CD4-positive, alpha-beta T cell treated with Interleukin-21 for 1 hour (primary cell): Measurements from ENCODE around the gene HGFAC.

Experiments
- DNase-seq: peaks from one replicate; pipeline ENCODE4 v3.0.0-alpha.2; 2020

HGFAC gene

DNA sequence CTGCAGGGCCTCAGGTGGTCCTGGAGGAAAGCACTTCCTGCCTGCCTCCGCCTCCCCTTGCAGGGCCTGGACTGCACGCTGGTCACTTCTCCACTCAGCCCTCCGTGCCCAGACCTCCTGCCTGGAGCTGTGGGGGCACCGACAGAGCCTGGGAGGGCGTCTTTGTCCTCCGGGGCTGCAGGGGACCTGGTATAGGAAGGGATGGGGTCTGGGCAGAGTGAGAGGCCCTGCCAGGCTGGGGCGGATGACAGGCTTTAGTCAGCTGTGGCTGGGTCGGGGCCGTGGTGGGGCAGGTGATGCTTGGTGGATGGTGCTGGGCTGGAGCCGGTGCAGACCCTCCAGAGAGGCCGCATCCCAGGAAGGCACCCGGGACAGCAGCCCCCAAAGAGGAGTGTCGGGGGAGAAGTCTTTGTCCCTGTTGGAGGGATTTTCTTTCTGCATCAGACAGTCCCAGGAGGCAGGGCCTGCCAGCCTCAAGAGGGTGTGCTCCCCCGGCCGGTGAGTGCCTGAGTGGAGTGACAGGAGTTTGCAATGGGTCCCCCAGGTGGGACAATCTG lies 22.7 kb downstream of the HGFAC start:
- no peak for DNase-seq

DNA sequence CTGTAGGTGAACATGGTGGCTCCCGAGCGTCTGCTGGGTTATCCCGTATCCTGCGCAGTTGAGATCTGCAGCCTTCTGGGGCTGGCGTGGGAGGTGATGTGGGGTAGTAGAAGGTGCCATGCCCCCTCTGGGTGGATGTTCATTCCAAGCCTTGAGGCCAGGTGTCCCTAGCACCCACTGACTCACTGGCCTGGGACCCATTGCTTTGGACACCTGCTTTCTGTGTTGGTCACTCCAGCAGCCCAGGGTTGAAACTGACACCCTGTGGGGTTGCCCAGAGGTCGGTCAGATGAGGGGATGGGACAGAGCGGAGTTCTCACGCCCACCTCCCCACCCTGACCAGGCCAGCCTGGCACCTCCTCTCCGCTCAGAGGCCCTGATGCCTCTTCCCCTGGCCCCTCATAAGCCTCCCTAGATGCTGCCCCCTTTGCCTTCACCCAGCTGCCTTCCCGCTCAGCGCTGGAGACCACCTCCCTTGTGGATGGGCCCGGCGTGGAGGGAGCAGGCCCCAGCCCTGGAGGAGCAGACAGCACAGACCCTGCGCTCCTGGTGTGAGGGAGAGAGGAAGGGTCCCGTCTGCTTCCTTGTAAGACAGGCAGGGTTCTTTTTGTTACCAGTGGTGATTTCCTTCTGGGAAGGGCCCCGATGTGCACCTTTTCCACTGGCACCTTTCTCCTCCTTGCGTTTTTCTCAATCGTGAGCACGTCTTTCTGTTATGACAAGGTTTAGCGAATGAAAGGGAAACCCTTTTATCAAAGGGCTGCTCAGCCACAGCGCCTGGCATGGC lies 23.3 kb downstream of the HGFAC start:
- no peak for DNase-seq

DNA sequence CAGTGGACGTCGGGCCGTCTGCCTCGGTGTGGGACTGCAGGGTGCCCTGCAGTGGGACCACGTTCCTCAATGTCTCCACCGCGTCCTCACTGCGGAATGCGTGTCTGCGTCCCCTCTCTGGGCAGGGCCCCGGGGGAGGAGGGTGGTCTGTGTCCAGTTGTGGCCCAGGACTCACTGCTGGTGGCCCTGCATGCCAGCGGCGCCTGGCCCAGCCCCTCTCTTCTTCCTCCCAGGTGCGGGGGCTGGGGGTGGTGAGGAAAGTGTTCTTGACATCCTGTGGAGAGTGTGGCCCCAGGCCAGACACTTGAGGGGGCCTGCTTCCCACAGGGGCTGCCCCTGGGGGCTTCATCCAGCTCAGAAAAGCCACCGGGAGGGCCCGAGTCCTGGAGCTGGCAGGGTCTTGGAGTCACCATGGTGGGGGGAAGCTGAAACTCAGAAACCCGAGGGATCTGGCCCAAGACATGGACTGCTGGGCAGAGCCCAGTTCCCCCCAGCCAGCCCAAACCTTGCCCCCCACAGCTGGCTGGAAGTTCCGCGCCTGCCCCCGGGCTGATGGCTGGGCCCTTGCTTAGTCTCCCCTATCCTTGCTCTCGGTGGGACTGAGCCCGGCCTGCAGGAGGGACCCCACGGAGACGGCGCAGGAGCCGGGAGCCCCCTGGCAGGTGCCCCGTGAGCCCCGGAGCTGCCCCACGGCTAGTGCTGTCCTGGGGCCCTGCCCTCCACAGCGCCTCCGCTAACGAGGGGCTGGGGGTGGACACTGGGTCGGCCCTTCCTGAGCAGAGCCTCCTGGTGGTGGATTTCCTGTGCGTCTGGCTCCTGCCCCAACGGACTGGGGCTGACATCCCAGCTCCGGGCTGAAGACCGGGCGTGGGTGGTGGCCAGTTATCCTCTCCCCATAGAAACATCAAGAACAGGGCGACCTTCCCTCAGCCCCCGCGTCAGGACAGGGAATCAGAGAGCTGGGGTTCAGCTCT lies 24.2 kb downstream of the HGFAC start:
- no peak for DNase-seq

DNA sequence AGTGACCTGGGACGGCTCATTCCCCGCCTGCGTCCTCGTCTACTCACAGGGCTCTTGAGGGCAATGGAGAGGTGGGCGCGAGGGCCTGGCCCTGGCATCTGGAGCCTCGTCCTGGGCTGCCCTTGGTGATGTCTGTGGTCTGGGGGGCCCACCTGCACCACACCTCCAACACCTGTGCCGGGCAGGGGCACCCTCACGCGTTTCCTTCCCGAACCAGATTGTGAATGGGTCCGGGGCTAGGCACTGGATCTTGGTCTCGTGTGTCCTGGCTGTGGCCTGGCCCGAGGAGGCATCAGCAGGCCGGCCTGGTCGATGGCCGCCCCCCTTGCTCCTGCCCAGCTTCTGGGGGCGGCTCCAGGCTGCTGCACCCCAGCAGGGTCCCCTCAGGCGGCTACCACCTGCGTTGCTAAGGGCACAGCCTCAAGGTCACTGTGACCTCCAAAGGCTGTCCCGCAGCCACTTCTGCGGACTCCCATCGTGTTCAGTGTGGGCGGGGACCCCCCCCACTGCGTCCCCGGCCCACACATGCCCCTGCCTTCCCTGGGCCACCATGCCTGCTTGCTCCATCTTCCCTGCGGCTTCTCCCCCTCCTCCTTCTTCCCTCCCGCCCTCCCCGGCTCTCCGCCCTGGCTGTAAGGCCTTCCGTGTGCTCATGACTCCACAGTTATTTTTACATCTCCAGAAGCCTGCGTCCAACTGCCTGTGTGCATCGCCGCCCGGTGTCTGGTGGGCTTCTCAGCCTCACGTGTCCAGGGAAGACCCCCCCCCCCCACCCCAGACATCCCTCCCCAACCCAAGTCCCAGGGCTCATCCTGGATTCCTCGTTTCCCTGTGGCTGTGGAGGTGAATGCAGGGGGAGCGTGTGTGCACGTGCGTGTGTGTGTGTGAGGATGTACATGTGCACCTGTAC lies 25.2 kb downstream of the HGFAC start:
- no peak for DNase-seq

DNA sequence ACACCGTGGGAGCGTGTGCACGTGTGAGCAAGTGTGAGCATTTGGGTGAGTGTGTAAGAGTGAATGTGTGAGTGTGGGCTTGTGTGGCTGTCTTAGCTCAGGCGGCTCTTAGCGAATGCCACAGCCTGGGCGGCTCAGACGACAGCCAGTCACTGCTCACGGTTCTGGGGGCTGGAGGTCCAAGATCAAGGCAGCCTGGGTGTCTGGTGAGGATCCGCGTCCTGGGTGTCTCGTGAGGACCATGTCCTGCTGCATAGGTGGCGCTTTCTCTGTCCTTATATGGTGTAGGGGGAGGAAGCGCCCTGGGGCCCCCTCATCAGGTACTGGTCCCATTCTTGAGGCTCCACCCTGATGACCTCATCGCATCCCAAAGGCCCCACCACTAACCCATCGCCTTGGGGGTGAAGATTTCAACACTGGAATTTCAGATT lies 25.8 kb downstream of the HGFAC start:
- DNase-seq = no peak

DNA sequence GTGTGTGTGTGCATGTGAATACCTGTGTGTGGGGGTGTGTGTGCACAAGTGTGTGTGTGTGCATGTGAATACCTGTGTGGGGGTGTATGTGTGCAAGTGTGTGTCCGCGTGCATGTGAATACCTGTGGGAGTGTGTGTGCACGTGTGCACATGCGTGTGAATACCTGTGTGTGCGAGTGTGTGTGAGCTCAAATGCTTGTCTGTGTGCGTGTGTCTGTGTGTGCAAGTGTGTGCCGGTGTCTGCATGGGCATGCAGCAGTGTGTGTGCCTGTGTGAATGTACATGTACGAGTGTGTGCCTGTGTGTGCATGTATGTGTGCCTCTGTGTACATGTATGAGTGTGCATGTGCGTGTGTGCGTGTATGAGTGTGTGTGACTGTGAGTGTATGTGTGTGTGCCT lies 26.4 kb downstream of the HGFAC start:
- no peak for DNase-seq

DNA sequence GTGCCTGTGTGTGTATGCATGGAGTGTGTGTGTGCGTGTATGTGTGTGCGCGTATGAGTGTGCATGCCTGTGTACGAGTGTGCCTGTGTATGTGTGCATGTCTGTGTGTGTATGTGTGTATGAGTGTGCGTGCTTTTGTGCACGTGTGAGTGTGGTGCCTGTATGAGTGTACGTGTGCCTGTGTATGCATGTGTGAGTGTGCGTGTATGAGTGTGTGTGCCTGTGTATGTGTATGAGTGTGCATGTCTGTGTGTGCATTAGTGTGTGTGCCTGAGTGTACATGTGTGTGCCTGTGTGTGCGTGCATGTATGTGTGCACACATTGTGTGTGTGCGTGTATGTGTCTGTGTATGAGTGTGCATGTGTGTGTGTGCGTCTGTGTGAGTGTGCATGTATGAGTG lies 27.0 kb downstream of the HGFAC start:
- DNase-seq = no peak

DNA sequence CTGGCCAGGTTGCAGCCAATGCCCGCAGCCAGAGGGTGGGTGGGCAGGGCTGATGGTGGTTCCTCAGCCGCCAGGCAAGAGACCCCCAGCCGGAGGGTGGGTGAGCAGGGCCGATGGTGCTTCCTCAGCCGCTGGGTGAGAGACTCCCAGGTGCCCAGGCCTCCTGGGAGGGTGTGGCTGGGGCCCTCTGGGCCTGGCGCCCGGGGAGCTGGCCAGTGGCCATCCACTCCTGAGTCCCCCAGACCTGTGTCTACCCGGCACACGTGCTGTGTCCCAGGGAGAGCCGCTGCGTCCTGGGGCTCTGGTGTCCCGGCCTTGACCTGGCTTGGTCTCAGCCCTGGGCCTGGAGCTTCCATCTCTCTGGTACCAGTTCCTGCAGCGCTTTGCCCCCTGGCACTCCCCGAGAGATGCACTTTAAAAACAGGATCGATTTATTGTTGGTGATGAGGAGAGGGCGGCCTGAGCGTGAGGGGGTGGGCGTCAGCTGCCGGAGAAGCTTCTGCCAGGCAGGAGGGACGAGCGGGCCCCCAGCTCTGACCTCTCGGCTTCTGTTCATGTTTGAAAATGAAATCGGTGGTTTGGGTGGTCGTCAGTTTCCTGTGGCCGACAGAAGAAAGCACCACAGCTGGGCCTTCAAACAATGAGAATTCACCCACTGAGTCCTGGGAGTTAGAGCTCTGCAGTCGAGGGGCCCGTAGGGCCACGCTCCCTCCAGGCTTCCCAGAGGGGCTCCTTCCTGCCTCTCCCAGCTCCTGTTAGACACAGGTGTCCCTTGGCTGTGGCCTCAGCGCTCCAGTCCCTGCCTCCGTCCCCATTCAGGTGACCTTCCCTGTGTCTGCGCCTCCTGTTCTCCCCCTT lies 27.8 kb downstream of the HGFAC start:
- no peak for DNase-seq

DNA sequence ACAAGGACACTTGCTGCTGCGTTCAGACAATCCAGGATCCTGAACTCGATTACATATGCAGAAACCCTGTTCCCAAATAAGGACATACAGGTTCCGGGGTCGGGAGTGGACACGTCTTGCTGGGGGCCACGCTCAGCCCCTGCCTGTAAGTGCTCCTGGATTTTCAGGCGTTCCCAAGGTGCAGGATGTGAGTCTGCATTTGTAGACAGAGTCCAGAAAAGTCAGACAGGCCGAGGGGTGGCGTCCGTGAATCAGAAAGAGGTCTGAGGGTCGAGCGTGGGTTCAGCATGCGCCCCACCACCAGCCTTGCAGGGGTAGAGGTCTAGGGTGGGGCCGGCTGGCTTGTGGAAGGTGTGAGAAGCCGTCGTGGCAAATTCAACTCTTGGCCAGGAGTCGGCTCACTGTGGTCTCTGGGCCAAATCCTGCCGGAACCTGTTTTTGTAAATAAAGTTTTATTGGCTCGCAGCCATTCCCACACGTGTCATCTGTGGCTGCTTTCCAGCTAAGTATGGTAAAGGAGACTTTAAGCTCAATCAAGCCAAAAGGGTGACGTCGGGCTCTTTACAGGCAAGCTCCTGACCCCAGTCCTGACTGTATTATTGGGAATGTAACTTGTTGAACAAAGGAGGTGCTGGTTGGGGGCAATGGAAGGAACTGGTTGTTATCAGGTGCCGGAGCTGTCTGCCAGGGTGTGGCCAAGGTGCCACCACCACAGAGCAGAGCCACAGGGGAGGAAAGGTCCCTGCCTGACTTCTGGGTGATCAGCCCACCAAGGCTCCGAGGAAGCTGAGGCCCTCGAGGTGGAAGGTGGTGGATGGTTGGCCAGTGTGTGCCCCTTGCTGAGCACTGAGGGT lies 28.7 kb downstream of the HGFAC start:
- DNase-seq = no peak

DNA sequence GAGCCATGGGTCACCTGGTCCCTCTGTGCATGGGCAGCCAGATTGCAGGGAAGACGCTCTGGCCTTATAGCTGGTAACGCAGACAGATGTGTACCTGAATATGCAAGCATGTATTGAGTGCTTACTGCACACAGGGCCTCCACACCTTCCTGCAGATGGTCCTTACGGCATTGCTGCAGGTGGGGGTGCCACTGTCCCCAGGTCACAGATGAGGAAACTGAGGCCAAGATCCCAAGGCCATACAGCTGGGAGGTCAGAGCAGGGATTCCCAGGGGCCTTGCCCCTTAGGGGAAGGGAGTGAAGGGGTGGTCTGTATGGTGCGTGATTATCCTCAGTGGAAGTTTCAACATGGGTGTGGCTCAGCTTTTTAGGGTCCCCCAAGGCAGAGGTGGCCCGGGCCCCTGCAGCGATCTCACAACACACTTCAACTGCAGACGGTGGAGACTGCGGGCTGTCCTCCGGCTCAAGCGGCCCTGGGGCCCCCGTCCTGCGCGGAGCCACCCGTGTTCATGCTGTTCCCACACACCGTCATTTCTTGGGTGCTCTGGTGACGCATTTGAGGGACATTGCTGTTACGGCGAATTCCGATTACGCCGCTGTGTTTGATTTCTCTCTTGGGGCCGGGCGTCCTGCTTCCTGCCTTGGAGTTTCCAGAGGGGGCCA lies 29.5 kb downstream of the HGFAC start:
- DNase-seq = no peak

DNA sequence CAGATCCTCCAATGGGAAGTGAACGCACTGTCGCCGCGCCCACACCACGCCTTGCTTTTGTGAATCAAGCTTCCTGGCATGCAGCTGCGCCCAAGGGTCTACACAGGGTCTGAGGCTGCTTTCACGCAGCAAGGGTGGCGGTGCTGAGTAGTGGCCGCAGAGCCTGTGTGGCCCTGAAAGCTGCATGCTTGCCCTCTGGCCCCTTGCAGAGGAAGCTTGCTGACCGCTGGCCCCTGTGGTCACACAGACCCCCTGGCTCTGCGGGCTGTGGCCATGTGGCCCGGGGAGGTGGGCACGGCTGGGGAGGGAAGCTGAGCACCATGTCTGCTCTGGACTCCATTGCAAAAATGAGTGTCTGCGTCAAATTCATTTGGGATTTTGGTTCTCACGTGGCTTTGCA lies 30.1 kb downstream of the HGFAC start:
- DNase-seq = no peak

DNA sequence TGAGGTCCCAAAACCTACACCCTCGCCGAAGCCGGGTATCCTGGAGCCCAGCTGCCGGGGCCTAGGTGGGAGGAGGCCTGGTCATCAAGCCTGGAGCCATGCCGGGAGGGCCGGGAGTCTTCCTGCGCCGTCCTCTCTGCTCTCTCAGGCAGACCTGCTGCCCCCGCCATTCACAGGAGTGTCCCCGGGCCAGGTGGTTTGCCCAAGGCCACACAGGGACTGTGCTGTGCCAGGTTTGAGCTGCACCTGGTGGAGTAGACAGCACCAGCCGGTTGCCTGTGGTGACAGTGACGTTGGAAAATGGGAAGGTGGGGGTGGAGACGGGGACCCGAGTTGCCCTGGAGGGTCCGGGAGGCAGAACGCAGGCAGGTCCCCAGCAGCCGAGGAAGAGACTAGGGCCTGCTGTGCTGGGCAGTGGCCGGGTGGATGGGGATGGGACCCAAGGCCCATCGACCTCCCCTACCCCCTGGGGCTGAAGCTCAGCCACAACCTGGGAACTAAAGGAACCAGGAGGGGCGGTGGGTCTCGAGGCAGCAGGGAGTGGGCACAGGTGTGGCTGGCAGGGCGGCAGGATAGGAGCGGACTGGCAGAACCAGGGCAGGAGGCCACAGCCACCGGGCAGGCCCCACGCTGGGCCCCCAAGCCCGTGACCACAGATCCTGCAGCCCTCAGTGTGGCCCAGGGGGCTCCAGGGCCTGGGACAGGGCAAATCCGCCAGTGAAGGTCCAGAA lies 30.8 kb downstream of the HGFAC start:
- DNase-seq = no peak

DNA sequence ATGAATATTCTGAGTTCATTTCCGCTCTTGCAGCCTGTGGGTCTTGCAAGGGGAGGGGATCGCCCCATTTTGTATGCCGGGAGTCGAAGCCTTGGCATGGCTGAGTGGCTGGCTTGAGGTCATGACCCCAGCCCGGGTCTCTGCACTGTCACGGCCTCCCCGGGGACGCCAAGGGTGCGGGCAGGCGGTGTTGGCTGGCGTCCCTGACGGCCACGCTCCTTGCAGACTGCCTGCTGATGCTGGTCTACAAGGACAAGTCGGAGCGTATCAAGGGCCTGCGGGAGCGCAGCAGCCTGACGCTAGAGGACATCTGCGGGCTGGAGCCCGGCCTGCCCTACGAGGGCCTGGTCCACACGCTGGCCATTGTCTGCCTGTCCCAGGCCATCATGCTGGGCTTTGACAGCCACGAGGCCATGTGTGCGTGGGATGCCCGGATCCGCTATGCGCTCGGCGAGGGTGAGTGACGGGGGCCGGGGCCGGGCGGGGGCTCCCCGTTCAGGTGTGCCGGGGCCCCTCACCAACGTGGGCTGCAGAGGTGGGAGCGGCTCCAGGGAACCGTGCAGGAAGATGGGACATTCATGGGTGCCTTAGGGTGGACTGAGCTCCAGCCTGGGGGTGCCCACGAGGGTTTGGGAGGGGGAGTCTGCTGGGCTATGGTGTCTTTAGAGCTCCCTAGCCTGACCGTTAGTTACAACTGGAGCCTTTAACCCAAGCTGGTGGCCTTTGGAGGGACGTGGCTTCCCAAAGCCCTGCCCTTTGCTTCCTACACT lies 31.6 kb downstream of the HGFAC start:
- no peak for DNase-seq

DNA sequence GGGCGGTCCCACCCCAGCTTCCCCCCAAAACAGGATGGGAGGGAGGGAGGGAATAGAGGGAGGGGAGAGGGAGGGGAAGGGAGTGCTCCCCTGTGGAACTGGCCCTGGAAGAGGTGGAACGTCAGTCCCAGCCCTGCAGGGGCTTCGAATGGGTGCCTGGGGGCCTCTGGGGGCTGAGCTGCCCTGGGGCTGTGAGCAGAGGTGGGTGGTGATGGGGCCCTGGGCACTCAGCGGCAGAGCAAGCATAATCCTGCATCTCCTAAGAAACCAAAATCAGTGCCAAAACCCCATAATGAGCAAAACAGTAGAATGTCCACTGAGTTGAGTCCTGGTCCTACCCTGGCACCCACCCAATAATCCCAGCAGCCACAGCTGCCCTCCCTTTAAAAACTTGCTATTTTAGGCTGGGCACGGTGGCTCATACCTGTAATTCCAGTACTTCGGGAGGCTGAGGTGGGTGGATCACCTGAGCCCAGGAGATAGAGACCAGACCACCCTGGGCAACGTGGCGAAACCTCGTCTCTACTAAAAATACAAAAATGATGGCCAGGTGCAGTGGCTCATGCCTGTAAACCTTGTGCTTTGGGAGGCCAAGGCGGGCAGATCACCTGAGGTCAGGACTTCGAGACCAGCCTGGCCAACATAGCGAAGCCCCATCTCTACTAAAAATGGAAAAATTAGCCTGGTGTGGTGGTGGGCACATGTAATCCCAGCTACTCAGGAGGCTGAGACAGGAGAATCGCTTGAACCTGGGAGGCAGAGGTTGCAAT lies 32.4 kb downstream of the HGFAC start:
- no peak for DNase-seq

DNA sequence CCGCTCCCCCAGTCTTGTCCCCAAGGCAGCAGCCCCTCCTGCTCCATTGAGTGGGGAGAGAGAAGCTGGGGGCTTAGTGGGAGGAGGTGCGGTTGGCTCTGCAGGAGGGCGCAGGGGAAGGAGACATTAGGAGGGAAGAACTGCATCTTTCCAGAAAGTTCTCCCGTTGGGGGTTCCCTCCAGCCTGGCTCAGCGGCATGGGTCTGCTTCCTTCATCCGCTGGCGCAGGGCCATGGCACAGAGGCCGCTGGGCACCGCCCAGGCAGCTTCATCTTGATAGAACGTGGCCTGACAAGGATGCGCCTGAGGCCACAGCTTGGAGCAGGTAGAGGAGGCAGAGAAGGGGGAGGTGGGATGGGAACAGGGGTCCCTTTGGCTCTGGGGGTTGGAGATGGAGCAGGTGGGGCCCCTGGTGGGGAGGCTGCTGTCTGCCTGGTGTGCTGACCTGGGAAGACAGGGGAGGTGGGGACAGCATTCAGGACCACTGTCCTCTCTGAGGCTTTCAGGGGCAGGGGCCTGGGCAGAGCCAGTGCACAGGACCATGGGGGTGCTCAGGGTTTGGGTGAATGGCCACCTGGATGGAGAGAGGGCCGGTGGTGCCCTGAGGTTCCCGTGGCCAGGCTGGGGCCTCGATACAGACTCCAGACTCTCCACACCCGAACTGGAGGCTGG lies 33.4 kb downstream of the HGFAC start:
- DNase-seq = no peak

DNA sequence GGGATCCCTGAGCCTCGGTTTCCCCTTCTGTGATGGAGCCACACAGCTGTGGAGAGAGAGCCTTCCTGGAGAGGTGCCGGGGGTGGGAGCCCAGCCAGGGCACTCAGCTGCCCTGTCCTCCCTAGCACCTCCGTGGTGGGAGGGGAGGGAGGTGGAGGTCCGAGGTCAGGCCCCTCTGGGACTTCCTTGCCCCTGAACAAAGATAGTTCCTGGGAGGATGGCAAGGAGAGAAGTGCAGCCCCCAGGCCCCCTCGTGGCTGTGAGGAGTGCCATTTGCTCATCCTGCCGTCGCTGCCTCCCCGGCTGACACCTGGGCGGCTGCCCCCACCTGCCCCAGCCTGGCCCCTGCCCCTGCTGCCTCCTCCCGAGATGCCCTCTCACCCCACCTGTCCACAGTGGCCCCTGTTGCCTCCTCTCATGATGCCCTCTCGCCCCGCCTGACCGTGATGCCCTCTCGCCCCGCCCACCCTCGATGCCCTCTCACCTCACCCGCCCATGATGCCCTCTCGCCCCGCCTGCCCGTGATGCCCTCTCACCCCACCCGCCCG lies 34.0 kb downstream of the HGFAC start:
- no peak for DNase-seq

DNA sequence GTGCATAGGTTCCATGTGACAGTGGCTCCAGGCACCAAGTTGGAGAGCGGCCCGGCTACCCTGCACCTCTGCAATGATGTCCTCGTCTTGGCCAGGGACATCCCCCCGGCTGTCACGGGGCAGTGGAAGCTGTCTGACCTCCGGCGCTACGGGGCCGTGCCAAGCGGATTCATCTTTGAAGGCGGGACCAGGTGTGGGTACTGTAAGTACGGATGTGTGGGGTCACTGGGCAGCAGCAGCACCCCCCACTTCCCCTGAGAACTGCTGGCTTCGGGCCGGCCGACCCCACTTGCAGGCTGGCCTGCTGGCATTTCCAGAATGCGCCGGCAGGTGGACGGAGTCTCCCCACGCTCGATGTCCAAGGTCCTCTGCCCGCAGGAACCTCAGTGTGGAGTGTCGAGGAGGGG lies 34.6 kb downstream of the HGFAC start:
- DNase-seq = no peak
